ENCODE measurements around the gene SLCO6A1.

GRCh38 chr5:102418531-102418930 is 80.3 kb downstream of the SLCO6A1 start:
- TF ChIP-seq POLR2A (IDR thresholded peaks at IDR 0.05): no peak
- TF ChIP-seq CTCF (IDR thresholded peaks at IDR 0.05): no peak
- no peak for TF ChIP-seq EP300 (IDR thresholded peaks at IDR 0.05; ENCODE audit: low read depth)
- TF ChIP-seq POLR2AphosphoS5 (IDR thresholded peaks at IDR 0.05): no peak

Data from transverse colon (tissue), 4 donors.